AG04450 (cell line): ENCODE measurements around the gene ATOH1. TPM values are rescaled to one million over a fixed set of nuclear protein-coding genes. Genes with fewer than 3 reads are reported as not detected.

Experiments used
- CTCF ChIA-PET: fragments of 300-600, 350-600 bp; formaldehyde crosslinking; extraction: SDS; loops from one replicate; lab custom pipeline; 2022; ENCODE audit warnings: antibody characterized with exemption, inconsistent platforms; lab: Charles Lee
- POLR2A ChIA-PET: fragments of 350-600 bp; formaldehyde crosslinking; extraction: SDS; loops from one replicate; lab custom pipeline; 2021; ENCODE audit warnings: antibody characterized with exemption, inconsistent platforms; lab: Yijun Ruan, JAX
- DNase-seq: peaks from one replicate; pipeline ENCODE4 v3.0.0-alpha.2; 2011; ENCODE audit warnings: low read depth, low spot score
- H3K27ac ChIP-seq: one replicate; pipeline ENCODE4 v1.5.1; 2012; ENCODE audit warnings: low read depth, low read length, control low read depth
- H3K27me3 ChIP-seq: one replicate; pipeline ENCODE4 v1.6.0; 2012; ENCODE audit warnings: low read length; ENCODE audit not compliant: control insufficient read depth, insufficient read depth
- H3K4me3 ChIP-seq: 2 replicates; pipeline ENCODE4 v1.5.1; 2011; ENCODE audit warnings: mild to moderate bottlenecking, low read depth, low read length, control low read depth
- H3K9me3 ChIP-seq: 2 replicates; pipeline ENCODE4 v1.5.1; 2012; ENCODE audit warnings: low read length; ENCODE audit not compliant: control insufficient read depth, insufficient read depth
- CTCF ChIP-seq: IDR thresholded peaks from 2 replicates; pipeline ENCODE4 v1.5.1; 2011; ENCODE audit warnings: low read depth, low read length, control low read depth, inconsistent platforms
- polyA plus RNA-seq: library from polyadenylated mRNA; depleted of rRNA; stranded (reverse); fragments of >200 nt; gene quantifications from 2 replicates; pipeline ENCODE4 v1.2.3, GENCODE V29; 2011

ATOH1 gene
- polyA plus RNA-seq, 1 experiment: not detected

- TF ChIP-seq CTCF: no peak
- ChIA-PET CTCF (no interaction called here), POLR2A (no interaction called here)
- Histone ChIP-seq H3K9me3 (no peaks in the 10 kb centered on the region), H3K27ac (no peak overlapping the region), H3K27me3 (no peaks in the 10 kb centered on the region), H3K4me3 (no peak overlapping the region)
- DNase-seq: no peak
Observed at GRCh38 chr4:93813092-93813491, 15.5 kb upstream of the ATOH1 start.

GRCh38 chr4:93814141-93814540, 14.4 kb upstream of the ATOH1 start:
- ChIA-PET CTCF (interaction anchor here (0.7 kb wide), 1 partner anchor 1064 kb away, joined by 3 read pairs; no protein-coding TSS in a partner anchor), POLR2A (no interaction called here)
- TF ChIP-seq CTCF: no peak
- H3K27ac ChIP-seq: no peak overlapping the region
- no peaks in the 10 kb centered on the region for H3K27me3 ChIP-seq
- DNase-seq: no peak
- no peak overlapping the region for H3K4me3 ChIP-seq
- no peaks in the 10 kb centered on the region for H3K9me3 ChIP-seq

GRCh38 chr4:93814722-93815121, 13.8 kb upstream of the ATOH1 start:
- no peak for DNase-seq
- TF ChIP-seq CTCF: no peak
- ChIA-PET POLR2A (no interaction called here), CTCF (interaction anchor here (0.7 kb wide), 1 partner anchor 1064 kb away, joined by 3 read pairs; no protein-coding TSS in a partner anchor)
- no peaks in the 10 kb centered on the region for H3K9me3 ChIP-seq
- H3K27ac ChIP-seq: no peak overlapping the region
- H3K27me3 ChIP-seq: no peaks in the 10 kb centered on the region
- no peak overlapping the region for H3K4me3 ChIP-seq

- ChIA-PET CTCF (no interaction called here), POLR2A (no interaction called here)
- Histone ChIP-seq H3K9me3 (peaks cover 3% of the 10 kb centered on the region; the same call in 1 of the 2 replicates), H3K27me3 (peaks cover 45% of the 10 kb centered on the region), H3K27ac (no peak overlapping the region), H3K4me3 (no peak overlapping the region)
- no peak for DNase-seq
- no peak for TF ChIP-seq CTCF
Observed at GRCh38 chr4:93825551-93826216, 2.9 kb upstream of the ATOH1 start.

GRCh38 chr4:93827272-93827947, 1.1 kb upstream of the ATOH1 start:
- DNase-seq: no peak
- peaks cover 3% of the 10 kb centered on the region; the same call in 1 of the 2 replicates for H3K9me3 ChIP-seq
- TF ChIP-seq CTCF: no peak
- ChIA-PET CTCF (no interaction called here), POLR2A (no interaction called here)
- H3K27ac ChIP-seq: no peak overlapping the region
- no peak overlapping the region for H3K4me3 ChIP-seq
- peaks cover 55% of the 10 kb centered on the region for H3K27me3 ChIP-seq
